K562 (cell line): ENCODE measurements around the gene DAGLB. TPM values are rescaled to one million over a fixed set of nuclear protein-coding genes. Genes with fewer than 3 reads are reported as not detected.

ENCODE experiments used
- ATAC-seq: fragments of 200-7000 bp; cut with Tn5 transposase; 3 replicates; pipeline ENCODE4 v1.9.1; 2020; ENCODE audit warnings: moderate library complexity
- BruUV-seq: library from RNA; stranded (reverse); fragments of 400-500 nt; replicated peaks from 2 replicates; lab custom pipeline; 2021; lab: Mats Ljungman, UMichigan
- CTCF ChIA-PET: fragments of 300-600 bp; formaldehyde crosslinking; extraction: SDS; loops from one replicate; lab custom pipeline; 2021; ENCODE audit warnings: low intra/inter-chr PET ratio; lab: Yijun Ruan, JAX
- POLR2A ChIA-PET: fragments of 300-600, 350-650 bp; sonication (Branson Sonifier 250); formaldehyde crosslinking; extraction: SDS; loops from one replicate; lab custom pipeline; 2021; ENCODE audit warnings: antibody characterized with exemption, inconsistent platforms; lab: Yijun Ruan, JAX
- DNase-seq, 4 experiments: peaks; one replicate each; pipeline versions ENCODE4 v3.0.0 to v3.0.0-alpha.2; 2011 to 2018; ENCODE audit warnings: low spot score in 3 of 4, mixed read lengths in 3 of 4; ENCODE audit errors: extremely low read depth in 1 of 4
- FAIRE-seq: peaks from 2 replicates; lab custom pipeline; 2011; peaks lifted over from hg19 to GRCh38; lab: Jason Lieb, UNC
- H2AFZ ChIP-seq: 2 replicates; pipeline ENCODE4 v1.6.0; 2011; ENCODE audit warnings: low read depth, low read length, control low read depth, inconsistent platforms
- H3K27ac ChIP-seq: fragments of 200-600 bp; 3 replicates; pipeline ENCODE4 v1.8.0; 2011; ENCODE audit warnings: low read depth, mild to moderate bottlenecking, control low read depth, inconsistent platforms, low read length, moderate library complexity, mixed read lengths; ENCODE audit errors: extremely low read depth
- H3K27me3 ChIP-seq, 2 experiments: fragments of 300-600 bp in 1 of 2; 2 replicates in 1 of 2; 3 replicates in 1 of 2; pipeline versions ENCODE4 v1.6.0 to v1.8.0; 2011; ENCODE audit warnings: inconsistent platforms in 2 of 2, low read length in 2 of 2, mild to moderate bottlenecking in 1 of 2, mixed read lengths in 1 of 2, moderate library complexity in 1 of 2; ENCODE audit not compliant: control insufficient read depth in 2 of 2, insufficient read depth in 2 of 2
- H3K36me3 ChIP-seq: fragments of 300-600 bp; 3 replicates; pipeline ENCODE4 v1.8.0; 2011; ENCODE audit warnings: mild to moderate bottlenecking, low read length, inconsistent platforms; ENCODE audit not compliant: control insufficient read depth, insufficient read depth
- H3K4me1 ChIP-seq, 2 experiments: fragments of 200-600 bp in 1 of 2; replicated peaks in 1 of 2; 2 replicates in 1 of 2; 3 replicates in 1 of 2; pipeline versions ENCODE4 v1.5.1 to v1.8.0; 2011; ENCODE audit warnings: inconsistent platforms in 2 of 2, low read length in 2 of 2, mild to moderate bottlenecking in 1 of 2, mixed read lengths in 1 of 2, moderate library complexity in 1 of 2; ENCODE audit not compliant: control insufficient read depth in 2 of 2, insufficient read depth in 2 of 2
- H3K4me2 ChIP-seq: 2 replicates; pipeline ENCODE4 v1.6.1; 2011; ENCODE audit warnings: low read length, control low read depth, inconsistent platforms, mixed read lengths; ENCODE audit not compliant: insufficient read depth
- H3K4me3 ChIP-seq: fragments of 200-600 bp; sonication (generic), shearing (Covaris generic); 2 replicates; pipeline ENCODE4 v1.5.1; 2016; ENCODE audit warnings: control low read depth, inconsistent platforms
- H3K79me2 ChIP-seq: fragments of 200-600 bp; 3 replicates; pipeline ENCODE4 v1.8.0; 2011; ENCODE audit warnings: low read length, inconsistent platforms; ENCODE audit not compliant: control insufficient read depth, insufficient read depth
- H3K9ac ChIP-seq, 2 experiments: 2 replicates each; pipeline versions ENCODE4 v1.6.0 to v1.6.1; 2011; ENCODE audit warnings: low read depth in 2 of 2, low read length in 2 of 2, control low read depth in 1 of 2, inconsistent platforms in 1 of 2, mild to moderate bottlenecking in 1 of 2, mixed read lengths in 1 of 2; ENCODE audit not compliant: insufficient read depth in 1 of 2
- H3K9me1 ChIP-seq: one replicate; pipeline ENCODE4 v1.6.0; 2011; ENCODE audit warnings: inconsistent platforms, mild to moderate bottlenecking, low read length, moderate library complexity; ENCODE audit not compliant: control insufficient read depth, insufficient read depth
- H3K9me3 ChIP-seq: replicated peaks from 2 replicates; pipeline ENCODE4 v1.5.1; 2011; ENCODE audit warnings: low read depth, low read length, inconsistent platforms; ENCODE audit not compliant: control insufficient read depth, insufficient read depth
- H4K20me1 ChIP-seq: replicated peaks from 2 replicates; pipeline ENCODE4 v1.6.1; 2011; ENCODE audit warnings: low read length, inconsistent platforms, mixed read lengths; ENCODE audit not compliant: control insufficient read depth, insufficient read depth
- POLR2AphosphoS5 ChIP-seq: IDR thresholded peaks from 2 replicates; pipeline ENCODE4 v1.6.1; 2011; ENCODE audit warnings: mild to moderate bottlenecking, low read depth, low read length, moderate library complexity; ENCODE audit not compliant: control insufficient read depth, insufficient read depth
- whole genome bisulfite sequencing: fragments of 100-300 bp; shearing (Covaris generic); methylation state at CpG from one replicate; pipeline ENCODE4 v1.1.6; 2016; ENCODE audit warnings: low coverage, mixed read lengths; ENCODE audit not compliant: insufficient coverage; ENCODE audit errors: missing lambda C conversion rate; 5-methylcytosine and 5-hydroxymethylcytosine counted together
- in situ Hi-C: fragments of 300-500 bp; cut with MboI; formaldehyde crosslinking; loops from 4 replicates; pipeline ENCODE4 v1.15.0; 2018; ENCODE audit warnings: inconsistent platforms, mixed read lengths
- intact Hi-C: fragments of 100-400 bp; cut with micrococcal nuclease; formaldehyde crosslinking; loops from 2 replicates; pipeline ENCODE4 v1.14.2; 2022
- polyA plus RNA-seq, 8 experiments: library from polyadenylated mRNA; depleted of rRNA in 4 of 8; stranded (reverse) in 5 of 8; unstranded in 3 of 8; fragments of >200 nt; fragmentation: Nextera tagmentation in 2 of 8; fragmentation: Illumina TruSeq in 1 of 8; extraction: Ambion mirVana in 2 of 8; extraction: Trizol in 1 of 8; gene quantifications; 2 replicates each; pipeline versions ENCODE4 v1.2.1 to v1.2.3, GENCODE V29; 2011 to 2014; ENCODE audit warnings: inconsistent platforms in 1 of 8, missing spikeins in 1 of 8
- total RNA-seq, 7 experiments: library from RNA; depleted of rRNA in 6 of 7; stranded (reverse); fragments of >200 nt in 6 of 7; fragmentation: Illumina TruSeq in 2 of 7; extraction: Trizol in 2 of 7; gene quantifications; 2 replicates each; pipeline versions ENCODE4 v1.2.1 to v1.2.3, GENCODE V29; 2011 to 2021; ENCODE audit warnings: low replicate concordance in 1 of 7
- TF ChIP-seq, protein P1 (sequence below): sonication (generic); formaldehyde crosslinking; IDR thresholded peaks from 2 replicates; pipeline ENCODE4 v1.8.0; 2023; ENCODE audit warnings: mild to moderate bottlenecking, missing genetic modification reagents

DAGLB gene
- total and polyA plus RNA-seq, 9 of the 15 experiments (the other 6 are each of a cell fraction or from before 2014, with no cell fraction given) = 0.92 to 16.4 (median 9.3) TPM

DNA sequence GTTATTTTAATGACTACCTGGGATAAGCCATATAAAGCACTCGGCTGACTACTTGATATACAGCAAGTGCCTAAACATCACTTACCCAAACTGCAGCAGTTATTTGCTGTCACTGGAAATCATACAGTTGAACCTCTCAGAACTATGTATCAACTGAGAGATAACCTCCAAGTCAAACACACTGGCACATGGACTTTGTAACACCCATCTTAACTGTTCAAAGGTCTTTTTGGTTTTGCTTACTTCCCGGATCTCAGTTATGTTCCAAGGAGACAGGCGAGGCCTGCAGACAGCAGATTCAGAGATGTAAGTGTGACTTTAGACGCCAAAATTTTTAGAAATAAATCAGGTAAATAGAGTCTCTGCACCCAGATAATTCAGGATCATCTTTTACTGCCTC lies 34.6 kb upstream of the DAGLB start:
- peak overlapping the region; percentile 94; the same call in 1 of the 3 replicates for H3K27ac ChIP-seq
- TF ChIP-seq, protein P1, sequence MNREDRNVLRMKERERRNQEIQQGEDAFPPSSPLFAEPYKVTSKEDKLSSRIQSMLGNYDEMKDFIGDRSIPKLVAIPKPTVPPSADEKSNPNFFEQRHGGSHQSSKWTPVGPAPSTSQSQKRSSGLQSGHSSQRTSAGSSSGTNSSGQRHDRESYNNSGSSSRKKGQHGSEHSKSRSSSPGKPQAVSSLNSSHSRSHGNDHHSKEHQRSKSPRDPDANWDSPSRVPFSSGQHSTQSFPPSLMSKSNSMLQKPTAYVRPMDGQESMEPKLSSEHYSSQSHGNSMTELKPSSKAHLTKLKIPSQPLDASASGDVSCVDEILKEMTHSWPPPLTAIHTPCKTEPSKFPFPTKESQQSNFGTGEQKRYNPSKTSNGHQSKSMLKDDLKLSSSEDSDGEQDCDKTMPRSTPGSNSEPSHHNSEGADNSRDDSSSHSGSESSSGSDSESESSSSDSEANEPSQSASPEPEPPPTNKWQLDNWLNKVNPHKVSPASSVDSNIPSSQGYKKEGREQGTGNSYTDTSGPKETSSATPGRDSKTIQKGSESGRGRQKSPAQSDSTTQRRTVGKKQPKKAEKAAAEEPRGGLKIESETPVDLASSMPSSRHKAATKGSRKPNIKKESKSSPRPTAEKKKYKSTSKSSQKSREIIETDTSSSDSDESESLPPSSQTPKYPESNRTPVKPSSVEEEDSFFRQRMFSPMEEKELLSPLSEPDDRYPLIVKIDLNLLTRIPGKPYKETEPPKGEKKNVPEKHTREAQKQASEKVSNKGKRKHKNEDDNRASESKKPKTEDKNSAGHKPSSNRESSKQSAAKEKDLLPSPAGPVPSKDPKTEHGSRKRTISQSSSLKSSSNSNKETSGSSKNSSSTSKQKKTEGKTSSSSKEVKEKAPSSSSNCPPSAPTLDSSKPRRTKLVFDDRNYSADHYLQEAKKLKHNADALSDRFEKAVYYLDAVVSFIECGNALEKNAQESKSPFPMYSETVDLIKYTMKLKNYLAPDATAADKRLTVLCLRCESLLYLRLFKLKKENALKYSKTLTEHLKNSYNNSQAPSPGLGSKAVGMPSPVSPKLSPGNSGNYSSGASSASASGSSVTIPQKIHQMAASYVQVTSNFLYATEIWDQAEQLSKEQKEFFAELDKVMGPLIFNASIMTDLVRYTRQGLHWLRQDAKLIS (CRISPR knock-in tag) = peak; percentile 16; the same call in 1 of the 2 replicates
- no peak for TF ChIP-seq POLR2AphosphoS5
- TF ChIP-seq, all 486 proteins: peak for 1
- Histone ChIP-seq H3K4me3 (peak overlapping the region; percentile 100), H3K27me3 (peaks cover 0 to 7% of the 10 kb centered on the region in 2 experiments; a peak in 1 of 5 replicates), H4K20me1 (peaks cover 41% of the 10 kb centered on the region), H3K4me2 (peak overlapping the region; percentile 93), H3K9ac (peak overlapping the region in 1 of 2 experiments; percentile 96; a peak in 2 of 4 replicates), H3K4me1 (peaks cover 18 to 19% of the 10 kb centered on the region in 2 experiments; a peak in 4 of 5 replicates), H3K9me1 (peaks cover 10% of the 10 kb centered on the region), H2AFZ (no peak overlapping the region), H3K36me3 (peaks cover 43% of the 10 kb centered on the region), H3K79me2 (peaks cover 67% of the 10 kb centered on the region), H3K9me3 (no peaks in the 10 kb centered on the region)
- in situ Hi-C loops = no loop called here
- CTCF ChIA-PET = no interaction called here
- no peak for DNase-seq
- intact Hi-C loops = no loop called here
- WGBS = 47% methylated on average over 4 of the region's 4 CpGs
- POLR2A ChIA-PET = interaction anchor here (0.6 kb wide), 2 partner anchors 43 to 126 kb away, joined by 3 read pairs; no protein-coding TSS in a partner anchor
- TSS peak; percentile 52 for BruUV-seq
- no peak for ATAC-seq
- FAIRE-seq = peak; percentile 67
